Astrocyte (in vitro differentiated cells and primary cell): ENCODE results near the gene CCR8. TPM values are rescaled to one million over a fixed set of nuclear protein-coding genes. Genes with fewer than 3 reads are reported as not detected.

Experiments used
- DNase-seq: peaks from one replicate; pipeline ENCODE4 v3.0.0-alpha.2; 2010; ENCODE audit warnings: low read depth
- FAIRE-seq: peaks from 2 replicates; lab custom pipeline; 2011; peaks lifted over from hg19 to GRCh38; lab: Jason Lieb, UNC
- H2AFZ ChIP-seq: 2 replicates; pipeline ENCODE4 v1.6.0; 2012; ENCODE audit warnings: low read depth, low read length, inconsistent platforms
- H3K27ac ChIP-seq: 2 replicates; pipeline ENCODE4 v1.5.1; 2011; ENCODE audit warnings: low read depth, low read length, inconsistent platforms
- H3K27me3 ChIP-seq: 2 replicates; pipeline ENCODE4 v1.6.0; 2011; ENCODE audit warnings: low read length, inconsistent platforms; ENCODE audit not compliant: insufficient read depth
- H3K36me3 ChIP-seq: 2 replicates; pipeline ENCODE4 v1.5.1; 2011; ENCODE audit warnings: low read length, inconsistent platforms; ENCODE audit not compliant: insufficient read depth
- H3K4me1 ChIP-seq: 2 replicates; pipeline ENCODE4 v1.5.1; 2011; ENCODE audit warnings: low read length, inconsistent platforms; ENCODE audit not compliant: insufficient read depth
- H3K4me2 ChIP-seq: 2 replicates; pipeline ENCODE4 v1.6.0; 2012; ENCODE audit warnings: low read length, inconsistent platforms
- H3K4me3 ChIP-seq: 2 replicates; pipeline ENCODE4 v1.5.1; 2011; ENCODE audit warnings: low read depth, mild to moderate bottlenecking, low read length, inconsistent platforms; ENCODE audit not compliant: insufficient read depth
- H3K79me2 ChIP-seq: 2 replicates; pipeline ENCODE4 v1.6.0; 2012; ENCODE audit warnings: mild to moderate bottlenecking, low read length, inconsistent platforms; ENCODE audit not compliant: insufficient read depth
- H3K9ac ChIP-seq: 2 replicates; pipeline ENCODE4 v1.6.0; 2012; ENCODE audit warnings: mild to moderate bottlenecking, low read length, inconsistent platforms
- H3K9me3 ChIP-seq: 2 replicates; pipeline ENCODE4 v1.5.1; 2012; ENCODE audit warnings: low read depth, mild to moderate bottlenecking, low read length, inconsistent platforms; ENCODE audit not compliant: insufficient read depth
- H4K20me1 ChIP-seq: 2 replicates; pipeline ENCODE4 v1.6.0; 2012; ENCODE audit warnings: low read length, inconsistent platforms; ENCODE audit not compliant: insufficient read depth
- H3K27ac Mint-ChIP-seq: one replicate; pipeline ENCODE4 v1.8.0; 2021; ENCODE audit warnings: mild to moderate bottlenecking, mixed read lengths; ENCODE audit not compliant: unreplicated experiment
- H3K27me3 Mint-ChIP-seq: one replicate; pipeline ENCODE4 v1.8.0; 2021; ENCODE audit warnings: low read depth, mixed read lengths; ENCODE audit not compliant: unreplicated experiment
- H3K36me3 Mint-ChIP-seq: one replicate; pipeline ENCODE4 v1.8.0; 2021; ENCODE audit warnings: low read depth, mixed read lengths; ENCODE audit not compliant: unreplicated experiment
- H3K4me1 Mint-ChIP-seq: one replicate; pipeline ENCODE4 v1.8.0; 2021; ENCODE audit warnings: low read depth, mixed read lengths; ENCODE audit not compliant: unreplicated experiment
- H3K4me3 Mint-ChIP-seq: one replicate; pipeline ENCODE4 v1.8.0; 2021; ENCODE audit warnings: mild to moderate bottlenecking, moderate library complexity, mixed read lengths; ENCODE audit not compliant: unreplicated experiment
- H3K9me3 Mint-ChIP-seq: one replicate; pipeline ENCODE4 v1.8.0; 2021; ENCODE audit warnings: mild to moderate bottlenecking, mixed read lengths; ENCODE audit not compliant: unreplicated experiment
- CTCF ChIP-seq: IDR thresholded peaks from 2 replicates; pipeline ENCODE4 v1.5.1; 2011; ENCODE audit warnings: low read depth, mild to moderate bottlenecking, inconsistent platforms, low read length, moderate library complexity; ENCODE audit not compliant: insufficient read depth
- EZH2 ChIP-seq: IDR thresholded peaks from 2 replicates; pipeline ENCODE4 v1.6.1; 2012; ENCODE audit warnings: mild to moderate bottlenecking, low read length, inconsistent platforms; ENCODE audit not compliant: insufficient read depth
- total RNA-seq: library from RNA; stranded (reverse); gene quantifications from 2 replicates; pipeline ENCODE4 v1.2.1, GENCODE V29; 2021

CCR8 gene
- total RNA-seq, 1 donor from 2014 or later = not detected

GRCh38 chr3:39327053-39327745, 2.3 kb upstream of the CCR8 start:
- Histone ChIP-seq H3K27ac (no peak overlapping the region), H2AFZ (no peak overlapping the region), H3K9me3 (no peaks in the 10 kb centered on the region), H3K27me3 (no peaks in the 10 kb centered on the region), H3K36me3 (no peaks in the 10 kb centered on the region), H3K4me1 (no peaks in the 10 kb centered on the region), H3K4me2 (no peak overlapping the region), H3K9ac (no peak overlapping the region), H3K79me2 (no peaks in the 10 kb centered on the region), H4K20me1 (no peaks in the 10 kb centered on the region), H3K4me3 (no peak overlapping the region)
- no peaks in the 10 kb centered on the region for H3K9me3 Mint-ChIP-seq
- no peaks in the 10 kb centered on the region for H3K4me1 Mint-ChIP-seq
- no peaks in the 10 kb centered on the region for H3K36me3 Mint-ChIP-seq
- H3K27me3 Mint-ChIP-seq = peaks cover 2% of the 10 kb centered on the region
- FAIRE-seq = no peak
- no peak for TF ChIP-seq CTCF
- TF ChIP-seq EZH2 = no peak
- no peak for DNase-seq
- H3K4me3 Mint-ChIP-seq = no peak overlapping the region
- H3K27ac Mint-ChIP-seq = no peak overlapping the region

- no peaks in the 10 kb centered on the region for H3K4me1 Mint-ChIP-seq
- no peaks in the 10 kb centered on the region for H4K20me1 ChIP-seq
- no peak overlapping the region for H3K4me2 ChIP-seq
- no peaks in the 10 kb centered on the region for H3K9me3 ChIP-seq
- H3K4me3 ChIP-seq = no peak overlapping the region
- no peaks in the 10 kb centered on the region for H3K79me2 ChIP-seq
- DNase-seq = no peak
- no peak overlapping the region for H3K9ac ChIP-seq
- H2AFZ ChIP-seq = no peak overlapping the region
- no peaks in the 10 kb centered on the region for H3K4me1 ChIP-seq
- H3K27ac Mint-ChIP-seq = no peak overlapping the region
- H3K27ac ChIP-seq = no peak overlapping the region
- no peak for FAIRE-seq
- H3K36me3 ChIP-seq = no peaks in the 10 kb centered on the region
- H3K4me3 Mint-ChIP-seq = no peak overlapping the region
- H3K27me3 ChIP-seq = no peaks in the 10 kb centered on the region
- TF ChIP-seq EZH2 (no peak), CTCF (no peak)
- peaks cover 2% of the 10 kb centered on the region for H3K27me3 Mint-ChIP-seq
- H3K9me3 Mint-ChIP-seq = no peaks in the 10 kb centered on the region
- H3K36me3 Mint-ChIP-seq = no peaks in the 10 kb centered on the region
Observed at GRCh38 chr3:39327746-39328349, 1.7 kb upstream of the CCR8 start.

- Histone ChIP-seq H2AFZ (no peak overlapping the region), H3K4me2 (no peak overlapping the region), H4K20me1 (no peaks in the 10 kb centered on the region), H3K79me2 (no peaks in the 10 kb centered on the region), H3K9ac (no peak overlapping the region), H3K9me3 (no peaks in the 10 kb centered on the region), H3K27ac (no peak overlapping the region), H3K27me3 (no peaks in the 10 kb centered on the region), H3K36me3 (no peaks in the 10 kb centered on the region), H3K4me1 (no peaks in the 10 kb centered on the region), H3K4me3 (no peak overlapping the region)
- no peaks in the 10 kb centered on the region for H3K4me1 Mint-ChIP-seq
- FAIRE-seq (no peak), DNase-seq (no peak)
- H3K27ac Mint-ChIP-seq = no peak overlapping the region
- H3K9me3 Mint-ChIP-seq = no peaks in the 10 kb centered on the region
- no peak overlapping the region for H3K4me3 Mint-ChIP-seq
- H3K27me3 Mint-ChIP-seq = peaks cover 2% of the 10 kb centered on the region
- H3K36me3 Mint-ChIP-seq = no peaks in the 10 kb centered on the region
- no peak for TF ChIP-seq CTCF
Observed at GRCh38 chr3:39330824-39331223, 1.3 kb downstream of the CCR8 start.
